Endothelial cell of umbilical vein (primary cell): ENCODE data around the gene ZNF280D. TPM values are rescaled to one million over a fixed set of nuclear protein-coding genes. Genes with fewer than 3 reads are reported as not detected.

ENCODE experiments used
- BruUV-seq: library from RNA; stranded (reverse); fragments of 400-500 nt; replicated peaks from 2 replicates; lab custom pipeline; 2021; lab: Mats Ljungman, UMichigan
- CTCF ChIA-PET: fragments of 300-600, 350-600 bp; sonication (Branson Sonifier 250); formaldehyde crosslinking; loops from one replicate; lab custom pipeline; 2021; ENCODE audit warnings: antibody characterized with exemption, inconsistent platforms; lab: Charles Lee
- POLR2A ChIA-PET: fragments of 300-600, 350-600 bp; sonication (Branson Sonifier 250); formaldehyde crosslinking; loops from one replicate; lab custom pipeline; 2021; ENCODE audit warnings: antibody characterized with exemption, inconsistent platforms; lab: Charles Lee
- DNase-seq: peaks from one replicate; pipeline ENCODE4 v3.0.0-alpha.2; 2011; ENCODE audit warnings: low read depth, low spot score
- FAIRE-seq: peaks from 2 replicates; lab custom pipeline; 2011; peaks lifted over from hg19 to GRCh38; lab: Jason Lieb, UNC
- H2AFZ ChIP-seq: 2 replicates; pipeline ENCODE4 v1.6.0; 2012; ENCODE audit warnings: low read depth, low read length, control low read depth, inconsistent platforms
- H3K27ac ChIP-seq: 2 replicates; pipeline ENCODE4 v1.5.1; 2011; ENCODE audit warnings: low read depth, mild to moderate bottlenecking, control low read depth, low read length, moderate library complexity; ENCODE audit not compliant: insufficient read depth
- H3K27me3 ChIP-seq, 2 experiments: 2 replicates each; pipeline versions ENCODE4 v1.6.0 to v1.6.1; 2011; ENCODE audit warnings: low read length in 2 of 2, mixed read lengths in 1 of 2; ENCODE audit not compliant: control insufficient read depth in 2 of 2, insufficient read depth in 2 of 2
- H3K36me3 ChIP-seq, 2 experiments: 2 replicates in 1 of 2; 3 replicates in 1 of 2; pipeline ENCODE4 v1.5.1; 2011; ENCODE audit warnings: low read length in 2 of 2, mild to moderate bottlenecking in 1 of 2, moderate library complexity in 1 of 2; ENCODE audit not compliant: control insufficient read depth in 2 of 2, insufficient read depth in 2 of 2; ENCODE audit errors: extremely low read depth in 1 of 2
- H3K4me1 ChIP-seq: 3 replicates; pipeline ENCODE4 v1.5.1; 2011; ENCODE audit warnings: mild to moderate bottlenecking, low read length; ENCODE audit not compliant: control insufficient read depth, insufficient read depth; ENCODE audit errors: extremely low read depth
- H3K4me2 ChIP-seq: 2 replicates; pipeline ENCODE4 v1.6.1; 2011; ENCODE audit warnings: low read length, control low read depth, mixed read lengths; ENCODE audit not compliant: insufficient read depth
- H3K4me3 ChIP-seq, 3 experiments: fragments of 200-600 bp in 1 of 3; sonication (generic), shearing (Covaris generic) in 1 of 3; replicated peaks in 1 of 3; 2 replicates each; pipeline ENCODE4 v1.5.1; 2011 to 2016; ENCODE audit warnings: control low read depth in 3 of 3, low read length in 3 of 3, mild to moderate bottlenecking in 2 of 3, inconsistent platforms in 1 of 3, low read depth in 1 of 3, moderate library complexity in 1 of 3; ENCODE audit not compliant: insufficient read depth in 1 of 3
- H3K79me2 ChIP-seq: 2 replicates; pipeline ENCODE4 v1.6.0; 2012; ENCODE audit warnings: low read length, inconsistent platforms; ENCODE audit not compliant: control insufficient read depth, insufficient read depth
- H3K9ac ChIP-seq: replicated peaks from 2 replicates; pipeline ENCODE3; 2011; ENCODE audit warnings: low read length, control low read depth; ENCODE audit not compliant: insufficient read depth; ENCODE audit errors: extremely low read depth
- H3K9me1 ChIP-seq: replicated peaks from 3 replicates; pipeline ENCODE4 v1.6.0; 2011; ENCODE audit warnings: mild to moderate bottlenecking, low read length; ENCODE audit not compliant: control insufficient read depth, insufficient read depth; ENCODE audit errors: extremely low read depth
- H3K9me3 ChIP-seq: replicated peaks from 2 replicates; pipeline ENCODE4 v1.5.1; 2012; ENCODE audit warnings: low read length, inconsistent platforms; ENCODE audit not compliant: control insufficient read depth, insufficient read depth
- H4K20me1 ChIP-seq: replicated peaks from 2 replicates; pipeline ENCODE3; 2011; ENCODE audit warnings: mild to moderate bottlenecking, low read length; ENCODE audit not compliant: control insufficient read depth, insufficient read depth; ENCODE audit errors: extremely low read depth
- CTCF ChIP-seq, 2 donors: IDR thresholded peaks; 1 replicate in 1 of 2; 2 replicates in 1 of 2; pipeline ENCODE4 v1.5.1; 2011; ENCODE audit warnings: low read length in 2 of 2, mild to moderate bottlenecking in 2 of 2, moderate library complexity in 2 of 2, control low read depth in 1 of 2, inconsistent platforms in 1 of 2, low read depth in 1 of 2; ENCODE audit not compliant: insufficient read depth in 1 of 2; ENCODE audit errors: extremely low read depth in 1 of 2
- FOS ChIP-seq: IDR thresholded peaks from 2 replicates; pipeline ENCODE4 v1.6.1; 2011; ENCODE audit warnings: mild to moderate bottlenecking, low read length, moderate library complexity, borderline replicate concordance; ENCODE audit not compliant: insufficient read depth
- GATA2 ChIP-seq: IDR thresholded peaks from 2 replicates; pipeline ENCODE4 v1.7.0; 2011; ENCODE audit warnings: low read depth, mild to moderate bottlenecking, moderate library complexity, mixed read lengths, low read length; ENCODE audit not compliant: insufficient read length, insufficient read depth
- JUN ChIP-seq: IDR thresholded peaks from 2 replicates; pipeline ENCODE4 v1.6.1; 2011; ENCODE audit warnings: borderline replicate concordance, low read depth; ENCODE audit not compliant: insufficient read length, insufficient read depth
- MAX ChIP-seq: IDR thresholded peaks from 2 replicates; pipeline ENCODE4 v1.6.1; 2011; ENCODE audit not compliant: insufficient read depth, insufficient read length
- POLR2AphosphoS5 ChIP-seq: IDR thresholded peaks from 2 replicates; pipeline ENCODE4 v1.6.1; 2012; ENCODE audit warnings: low read depth, mild to moderate bottlenecking, control low read depth, low read length, moderate library complexity; ENCODE audit not compliant: insufficient read depth
- dilution Hi-C: fragments of 300-500 bp; cut with MboI; formaldehyde crosslinking; loops from one replicate; pipeline ENCODE4 v1.15.0; 2019; ENCODE audit warnings: low sequenced_read_pairs; ENCODE audit not compliant: extremely low pct_ligation_motif_present
- intact Hi-C: fragments of 100-400 bp; cut with micrococcal nuclease; formaldehyde crosslinking; loops from one replicate; pipeline ENCODE4 v1.10.0; 2022
- polyA plus RNA-seq, 4 experiments: library from polyadenylated mRNA; depleted of rRNA in 3 of 4; stranded (reverse) in 3 of 4; unstranded in 1 of 4; fragments of >200 nt; gene quantifications; 2 replicates each; pipeline versions ENCODE4 v1.2.1 to v1.2.3, GENCODE V29; 2011 to 2012; ENCODE audit warnings: missing spikeins in 1 of 4
- total RNA-seq: library from RNA; stranded (reverse); gene quantifications from 2 replicates; pipeline ENCODE4 v1.2.3, GENCODE V29; 2021

ZNF280D gene
- total and polyA plus RNA-seq, 2 donors (not counting 3 experiments of a cell fraction or from before 2014, with no cell fraction given), result 9.6 to 42.1 TPM

GRCh38 chr15:56672721-56673120 is 60.6 kb downstream of the ZNF280D start:
- no peak overlapping the region for H2AFZ ChIP-seq
- no peak overlapping the region for H3K4me3 ChIP-seq
- no peaks in the 10 kb centered on the region for H3K4me1 ChIP-seq
- intact Hi-C loops, result no loop called here
- POLR2A ChIA-PET, result no interaction called here
- BruUV-seq, result no TSS peak
- peaks cover 0 to 2% of the 10 kb centered on the region in 2 experiments for H3K36me3 ChIP-seq
- H3K27me3 ChIP-seq, result no peaks in the 10 kb centered on the region
- peaks cover 2% of the 10 kb centered on the region for H3K9me1 ChIP-seq
- no peaks in the 10 kb centered on the region for H4K20me1 ChIP-seq
- DNase-seq, result no peak
- CTCF ChIA-PET, result no interaction called here
- no peak for FAIRE-seq
- H3K9me3 ChIP-seq, result no peaks in the 10 kb centered on the region
- no peak overlapping the region for H3K27ac ChIP-seq
- H3K4me2 ChIP-seq, result no peak overlapping the region
- no peak overlapping the region for H3K9ac ChIP-seq
- dilution Hi-C loops, result no loop called here
- no peaks in the 10 kb centered on the region for H3K79me2 ChIP-seq
- no peak for TF ChIP-seq POLR2AphosphoS5
- TF ChIP-seq CTCF (IDR thresholded peaks at IDR 0.05; ENCODE audit: extremely low read depth in 1 of 2, insufficient read depth in 1 of 2, low read depth in 1 of 2, low read length in 2 of 2), result no peak
- no peak for TF ChIP-seq JUN
- no peak for TF ChIP-seq GATA2
- no peak for TF ChIP-seq FOS
- TF ChIP-seq MAX, result no peak
